Coronary artery (tissue), 2 donors: ENCODE results near the gene UTP18.

ENCODE experiments used
- DNase-seq: peaks from one replicate; pipeline ENCODE4 v3.0.0-alpha.2; 2017; ENCODE audit warnings: low spot score
- H3K27ac ChIP-seq, 2 donors: fragments of 200-600 bp; sonication (generic); one replicate each; pipeline ENCODE4 v1.5.1; 2016 to 2019
- H3K4me3 ChIP-seq: fragments of 200-600 bp; sonication (generic); 2 replicates; pipeline ENCODE4 v1.5.1; 2016; ENCODE audit warnings: mild to moderate bottlenecking, moderate library complexity
- CTCF ChIP-seq: fragments of 200-600 bp; sonication (generic); IDR thresholded peaks from one replicate; pipeline ENCODE4 v1.5.1; 2019; ENCODE audit warnings: antibody characterized with exemption

Gene UTP18

GRCh38 chr17:51245535-51245934 is 14.8 kb upstream of the UTP18 start:
- Histone ChIP-seq H3K4me3 (no peak overlapping the region), H3K27ac (no peak overlapping the region)
- DNase-seq, result no peak
- TF ChIP-seq CTCF, result no peak

GRCh38 chr17:51250314-51250840 is 10.0 kb upstream of the UTP18 start:
- DNase-seq, result no peak
- H3K27ac ChIP-seq, result no peak overlapping the region
- no peak overlapping the region for H3K4me3 ChIP-seq
- no peak for TF ChIP-seq CTCF

DNA sequence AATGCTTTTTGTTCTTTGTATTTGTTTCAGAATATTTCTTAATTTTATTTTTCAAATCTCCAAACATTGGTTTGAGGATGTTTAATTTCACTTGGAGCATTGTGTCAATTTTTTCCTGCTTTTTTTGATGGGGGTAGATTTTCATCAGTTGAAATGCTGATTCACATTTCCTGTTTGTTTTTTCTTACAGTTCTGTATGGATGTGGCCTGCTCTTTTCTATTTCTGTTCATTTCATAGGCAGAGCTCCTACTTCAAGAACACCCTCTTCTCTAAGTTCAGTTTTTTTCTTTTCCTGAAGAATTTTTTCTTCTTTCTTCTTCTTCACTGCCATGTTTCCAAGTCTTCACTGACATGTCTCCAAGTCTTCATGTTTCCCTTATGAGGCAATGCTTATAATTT is 9.3 kb upstream of the UTP18 start:
- no peak overlapping the region for H3K4me3 ChIP-seq

GRCh38 chr17:51255673-51256072 is 4.7 kb upstream of the UTP18 start:
- no peak for DNase-seq
- no peak overlapping the region for H3K4me3 ChIP-seq
- H3K27ac ChIP-seq, result no peak overlapping the region
- no peak for TF ChIP-seq CTCF

More for the DNA sequence above, 9.3 kb upstream of the UTP18 start:
- no peak for DNase-seq
- no peak overlapping the region for H3K27ac ChIP-seq
- no peak for TF ChIP-seq CTCF

GRCh38 chr17:51256101-51256500 is 4.2 kb upstream of the UTP18 start:
- H3K4me3 ChIP-seq, result no peak overlapping the region
- no peak overlapping the region for H3K27ac ChIP-seq
- no peak for TF ChIP-seq CTCF
- DNase-seq, result no peak

DNA sequence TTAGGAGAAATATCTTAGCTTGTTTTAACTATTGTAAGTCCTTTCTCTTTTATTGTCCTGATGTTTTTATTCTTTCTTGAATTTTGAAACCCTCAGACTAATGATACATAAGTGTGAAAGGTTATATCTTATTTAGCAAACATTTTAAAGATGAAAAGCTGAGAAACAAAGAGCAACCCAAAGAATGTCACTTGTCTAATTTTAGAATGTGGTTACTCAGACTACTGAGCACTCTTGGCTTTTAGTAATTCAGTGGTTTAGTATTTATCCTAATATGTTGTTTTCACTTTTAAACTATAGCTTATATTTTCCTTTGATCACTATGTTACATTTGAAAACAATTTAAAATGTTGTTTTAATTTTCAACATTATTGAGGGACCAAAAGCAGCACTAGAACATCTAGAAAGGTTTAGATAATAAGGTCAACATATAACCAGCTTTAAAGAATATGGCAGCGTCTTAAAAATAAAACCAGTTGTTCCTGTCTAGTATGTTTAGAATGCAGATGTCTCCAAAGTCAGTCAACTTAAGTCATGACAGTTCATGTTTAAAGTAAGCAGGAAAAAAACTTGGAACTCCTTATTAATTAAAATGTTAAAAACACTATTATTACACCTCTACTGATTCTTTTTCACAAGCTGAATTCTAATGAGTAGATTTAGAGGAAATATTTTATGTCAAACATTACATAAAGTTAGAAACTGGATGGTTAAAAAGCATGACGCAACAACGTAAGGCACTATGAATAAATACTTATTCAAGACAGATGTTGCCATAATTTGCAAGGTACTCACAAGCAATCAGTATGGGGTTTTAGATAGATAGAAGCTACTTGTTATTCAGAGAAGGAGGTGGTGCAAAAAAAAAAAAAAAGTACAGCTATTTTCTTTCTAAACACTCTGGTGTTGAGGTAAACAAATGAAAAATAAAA is 2.9 kb upstream of the UTP18 start:
- TF ChIP-seq CTCF, result no peak
- no peak overlapping the region for H3K27ac ChIP-seq
- no peak for DNase-seq
- no peak overlapping the region for H3K4me3 ChIP-seq
